ENCODE results near the gene DLX2.

DNA sequence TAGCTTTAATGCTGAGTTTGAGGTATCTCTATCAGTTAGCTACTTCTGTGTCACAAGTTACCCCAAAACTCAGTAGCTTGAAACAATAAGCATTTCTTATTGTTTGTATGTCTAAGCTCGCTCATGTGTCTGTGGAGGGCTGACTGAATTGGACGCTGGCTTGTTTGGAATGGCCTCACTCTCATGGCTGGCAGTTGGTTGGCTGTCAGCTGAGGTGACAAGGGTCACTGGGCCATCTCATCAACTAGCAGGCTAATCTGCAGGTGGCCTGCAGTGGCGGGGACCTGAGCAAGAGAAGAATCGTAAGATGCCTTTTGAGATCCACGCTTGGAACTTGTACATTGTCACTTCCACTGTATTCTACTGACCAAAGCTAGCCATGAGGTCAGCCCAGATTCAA is 13.4 kb upstream of the DLX2 start:
- TF ChIP-seq, protein P1, sequence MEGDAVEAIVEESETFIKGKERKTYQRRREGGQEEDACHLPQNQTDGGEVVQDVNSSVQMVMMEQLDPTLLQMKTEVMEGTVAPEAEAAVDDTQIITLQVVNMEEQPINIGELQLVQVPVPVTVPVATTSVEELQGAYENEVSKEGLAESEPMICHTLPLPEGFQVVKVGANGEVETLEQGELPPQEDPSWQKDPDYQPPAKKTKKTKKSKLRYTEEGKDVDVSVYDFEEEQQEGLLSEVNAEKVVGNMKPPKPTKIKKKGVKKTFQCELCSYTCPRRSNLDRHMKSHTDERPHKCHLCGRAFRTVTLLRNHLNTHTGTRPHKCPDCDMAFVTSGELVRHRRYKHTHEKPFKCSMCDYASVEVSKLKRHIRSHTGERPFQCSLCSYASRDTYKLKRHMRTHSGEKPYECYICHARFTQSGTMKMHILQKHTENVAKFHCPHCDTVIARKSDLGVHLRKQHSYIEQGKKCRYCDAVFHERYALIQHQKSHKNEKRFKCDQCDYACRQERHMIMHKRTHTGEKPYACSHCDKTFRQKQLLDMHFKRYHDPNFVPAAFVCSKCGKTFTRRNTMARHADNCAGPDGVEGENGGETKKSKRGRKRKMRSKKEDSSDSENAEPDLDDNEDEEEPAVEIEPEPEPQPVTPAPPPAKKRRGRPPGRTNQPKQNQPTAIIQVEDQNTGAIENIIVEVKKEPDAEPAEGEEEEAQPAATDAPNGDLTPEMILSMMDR (IDR thresholded peaks at IDR 0.05): no peak
- no peak for TF ChIP-seq POLR2A (IDR thresholded peaks at IDR 0.05)
